Measurements from ENCODE around the gene BEGAIN.
A peak's percentile ranks its signal among the peaks of the same experiment; 100 is the strongest.

The BEGAIN gene

GRCh38 chr14:100558226-100558625 is 29.0 kb downstream of the BEGAIN start:
- H3K36me3 Mint-ChIP-seq = no peaks in the 10 kb centered on the region
- no peaks in the 10 kb centered on the region for H3K4me1 Mint-ChIP-seq
- H3K4me3 Mint-ChIP-seq = no peak overlapping the region
- no peaks in the 10 kb centered on the region for H3K27me3 Mint-ChIP-seq
- no peak overlapping the region for H3K27ac Mint-ChIP-seq
- H3K9me3 Mint-ChIP-seq = no peaks in the 10 kb centered on the region

DNA sequence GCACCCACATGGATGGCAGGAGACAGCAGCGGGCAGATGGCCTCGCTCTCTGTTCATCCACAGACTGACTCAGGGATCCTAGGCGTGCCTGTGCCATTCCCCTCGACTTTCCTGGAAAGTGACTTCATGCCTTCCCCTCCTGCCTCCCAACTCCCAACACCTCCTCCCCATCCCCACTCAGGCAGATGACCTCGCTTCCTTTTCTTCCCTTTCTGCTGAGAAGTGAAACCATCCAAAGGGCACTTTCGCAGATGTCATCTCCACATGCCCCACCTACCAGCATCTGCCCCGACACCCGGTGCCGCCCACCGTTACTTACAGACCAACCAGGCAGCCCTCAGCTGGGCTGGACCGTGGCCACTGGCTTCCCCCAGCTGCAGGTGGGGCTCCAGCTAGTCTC is 29.6 kb downstream of the BEGAIN start:
- Mint-ChIP-seq H3K27me3 (no peaks in the 10 kb centered on the region), H3K36me3 (no peaks in the 10 kb centered on the region), H3K4me1 (no peaks in the 10 kb centered on the region), H3K9me3 (no peaks in the 10 kb centered on the region), H3K4me3 (no peak overlapping the region), H3K27ac (no peak overlapping the region)

- H3K4me3 Mint-ChIP-seq = no peak overlapping the region
- H3K27ac Mint-ChIP-seq = no peak overlapping the region
- no peaks in the 10 kb centered on the region for H3K4me1 Mint-ChIP-seq
- H3K27me3 Mint-ChIP-seq = no peaks in the 10 kb centered on the region
- H3K9me3 Mint-ChIP-seq = no peaks in the 10 kb centered on the region
- H3K36me3 Mint-ChIP-seq = no peaks in the 10 kb centered on the region
Observed at GRCh38 chr14:100556936-100557505, 30.2 kb downstream of the BEGAIN start.

- Mint-ChIP-seq H3K4me3 (no peak overlapping the region), H3K36me3 (no peaks in the 10 kb centered on the region), H3K27ac (no peak overlapping the region), H3K4me1 (no peaks in the 10 kb centered on the region), H3K9me3 (no peaks in the 10 kb centered on the region), H3K27me3 (no peaks in the 10 kb centered on the region)
Observed at GRCh38 chr14:100556140-100556475, 31.1 kb downstream of the BEGAIN start.

GRCh38 chr14:100555436-100556139 is 31.6 kb downstream of the BEGAIN start:
- H3K27me3 Mint-ChIP-seq = no peaks in the 10 kb centered on the region
- no peaks in the 10 kb centered on the region for H3K9me3 Mint-ChIP-seq
- H3K4me3 Mint-ChIP-seq = no peak overlapping the region
- H3K36me3 Mint-ChIP-seq = no peaks in the 10 kb centered on the region
- H3K27ac Mint-ChIP-seq = no peak overlapping the region
- no peaks in the 10 kb centered on the region for H3K4me1 Mint-ChIP-seq

- H3K27ac Mint-ChIP-seq = no peak overlapping the region
- no peaks in the 10 kb centered on the region for H3K4me1 Mint-ChIP-seq
- no peaks in the 10 kb centered on the region for H3K36me3 Mint-ChIP-seq
- H3K27me3 Mint-ChIP-seq = no peaks in the 10 kb centered on the region
- no peaks in the 10 kb centered on the region for H3K9me3 Mint-ChIP-seq
- H3K4me3 Mint-ChIP-seq = no peak overlapping the region
Observed at GRCh38 chr14:100554696-100555320, 32.4 kb downstream of the BEGAIN start.

DNA sequence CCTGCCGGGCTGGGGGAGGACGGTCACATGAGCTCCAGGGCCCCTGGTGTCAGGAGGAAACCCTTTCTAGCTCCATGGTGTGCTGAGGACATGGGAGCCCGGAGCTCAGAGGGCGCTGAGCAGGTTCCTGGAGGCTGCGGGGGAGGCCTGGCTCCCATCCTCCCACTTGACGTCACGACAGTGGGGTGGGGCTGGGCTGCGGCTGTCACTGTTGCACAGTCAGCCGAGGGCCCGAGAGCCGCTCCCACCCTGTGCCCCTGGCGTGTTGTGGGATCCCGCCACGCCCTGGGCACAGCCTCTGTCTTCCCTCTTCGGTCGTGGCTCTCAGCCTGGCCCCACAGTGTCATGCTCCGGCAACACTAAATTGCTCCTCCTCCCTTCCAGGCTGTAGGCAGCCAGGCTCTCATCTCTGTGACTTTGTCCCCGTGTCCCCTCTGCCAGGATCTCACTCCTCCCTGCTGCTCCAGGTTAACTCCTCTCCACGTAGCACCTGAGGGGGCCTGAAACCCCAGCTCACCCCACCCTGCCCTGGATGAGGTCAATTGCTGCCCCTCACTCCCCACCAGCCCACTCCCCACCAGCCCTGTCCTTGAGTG is 33.0 kb downstream of the BEGAIN start:
- H3K4me1 Mint-ChIP-seq = peaks cover 3% of the 10 kb centered on the region
- no peaks in the 10 kb centered on the region for H3K36me3 Mint-ChIP-seq
- H3K9me3 Mint-ChIP-seq = no peaks in the 10 kb centered on the region
- H3K27me3 Mint-ChIP-seq = no peaks in the 10 kb centered on the region
- H3K4me3 Mint-ChIP-seq = no peak overlapping the region
- no peak overlapping the region for H3K27ac Mint-ChIP-seq

GRCh38 chr14:100553471-100553870 is 33.7 kb downstream of the BEGAIN start:
- Mint-ChIP-seq H3K9me3 (no peaks in the 10 kb centered on the region), H3K36me3 (no peaks in the 10 kb centered on the region), H3K4me3 (no peak overlapping the region), H3K27me3 (no peaks in the 10 kb centered on the region), H3K4me1 (peaks cover 9% of the 10 kb centered on the region), H3K27ac (peak overlapping the region; percentile 47)

- Mint-ChIP-seq H3K36me3 (no peaks in the 10 kb centered on the region), H3K27me3 (no peaks in the 10 kb centered on the region), H3K4me3 (no peak overlapping the region), H3K27ac (no peak overlapping the region), H3K4me1 (peaks cover 18% of the 10 kb centered on the region), H3K9me3 (no peaks in the 10 kb centered on the region)
Observed at GRCh38 chr14:100552524-100553125, 34.6 kb downstream of the BEGAIN start.

GRCh38 chr14:100551056-100551455 is 36.2 kb downstream of the BEGAIN start:
- Mint-ChIP-seq H3K4me1 (peaks cover 26% of the 10 kb centered on the region), H3K4me3 (no peak overlapping the region), H3K9me3 (no peaks in the 10 kb centered on the region)

GRCh38 chr14:100549834-100550625 is 37.2 kb downstream of the BEGAIN start:
- Mint-ChIP-seq H3K36me3 (no peaks in the 10 kb centered on the region), H3K4me1 (peaks cover 26% of the 10 kb centered on the region), H3K9me3 (no peaks in the 10 kb centered on the region), H3K4me3 (no peak overlapping the region), H3K27me3 (no peaks in the 10 kb centered on the region), H3K27ac (no peak overlapping the region)

More at GRCh38 chr14:100551056-100551455, 36.2 kb downstream of the BEGAIN start:
- peak overlapping the region; percentile 12 for H3K27ac Mint-ChIP-seq
- H3K27me3 Mint-ChIP-seq = no peaks in the 10 kb centered on the region
- H3K36me3 Mint-ChIP-seq = no peaks in the 10 kb centered on the region

DNA sequence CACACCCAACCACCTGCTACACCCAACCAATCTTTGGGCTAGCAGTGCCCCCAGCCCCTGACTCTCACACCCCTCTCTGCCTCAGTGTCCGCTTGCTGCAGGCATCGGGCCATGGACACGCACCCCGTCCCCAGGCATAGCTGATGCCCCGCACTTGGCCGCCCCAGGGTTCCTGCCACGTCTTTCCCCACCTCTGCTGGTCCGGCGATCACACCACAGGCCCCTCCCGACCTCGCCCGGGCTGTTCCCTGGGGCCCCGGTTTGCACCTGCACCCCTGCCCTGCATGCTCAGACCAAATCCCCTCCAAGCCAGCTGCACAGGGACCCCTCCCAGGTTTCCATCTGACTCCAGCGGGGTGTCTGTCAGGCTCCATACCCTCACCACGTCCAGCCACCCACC is 38.3 kb downstream of the BEGAIN start:
- Mint-ChIP-seq H3K27ac (no peak overlapping the region), H3K4me1 (peaks cover 26% of the 10 kb centered on the region), H3K27me3 (no peaks in the 10 kb centered on the region), H3K9me3 (no peaks in the 10 kb centered on the region), H3K36me3 (no peaks in the 10 kb centered on the region), H3K4me3 (no peak overlapping the region)

- Mint-ChIP-seq H3K27ac (peak overlapping the region; percentile 74), H3K27me3 (no peaks in the 10 kb centered on the region), H3K4me3 (peak overlapping the region; percentile 39), H3K4me1 (peaks cover 26% of the 10 kb centered on the region), H3K36me3 (no peaks in the 10 kb centered on the region), H3K9me3 (no peaks in the 10 kb centered on the region)
Observed at GRCh38 chr14:100548295-100548655, 38.9 kb downstream of the BEGAIN start.

DNA sequence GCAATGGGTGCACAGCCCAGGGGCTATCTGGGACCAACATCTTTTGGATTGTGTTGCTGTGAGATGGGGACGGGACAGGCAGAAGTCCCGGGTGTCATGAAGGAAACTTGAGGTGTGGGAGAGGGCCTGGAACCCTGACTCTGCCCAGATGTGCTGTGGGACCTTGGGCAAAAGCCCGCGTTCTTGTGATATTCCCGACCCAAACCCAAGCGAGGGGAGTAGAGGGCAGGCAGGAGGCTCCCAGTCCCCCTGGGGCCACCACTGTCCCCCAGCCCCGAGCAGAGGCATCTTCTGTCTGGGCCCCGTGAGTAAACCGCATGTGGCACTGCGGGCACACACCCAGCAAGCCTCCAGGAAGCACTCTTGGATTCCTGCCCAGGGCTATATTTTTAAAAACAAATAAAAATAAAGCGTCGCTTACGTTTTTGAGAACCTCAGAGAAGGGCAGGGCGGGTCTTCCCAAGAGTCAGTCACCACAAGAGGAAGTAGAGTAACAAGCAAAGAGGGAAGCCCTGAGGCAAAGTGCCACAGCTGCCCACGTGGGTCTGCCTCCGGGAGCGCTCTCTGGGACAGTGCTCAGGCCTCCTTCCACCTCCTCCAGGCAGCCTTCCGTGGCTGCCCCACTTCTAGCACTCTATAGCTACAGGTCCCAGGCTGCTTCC is 39.5 kb downstream of the BEGAIN start:
- Mint-ChIP-seq H3K27me3 (no peaks in the 10 kb centered on the region), H3K4me3 (peak overlapping the region; percentile 58), H3K36me3 (no peaks in the 10 kb centered on the region), H3K4me1 (peaks cover 26% of the 10 kb centered on the region), H3K27ac (peak overlapping the region; percentile 74), H3K9me3 (no peaks in the 10 kb centered on the region)

GRCh38 chr14:100546051-100546443 is 41.2 kb downstream of the BEGAIN start:
- no peaks in the 10 kb centered on the region for H3K36me3 Mint-ChIP-seq
- H3K27me3 Mint-ChIP-seq = no peaks in the 10 kb centered on the region
- peak overlapping the region; percentile 17 for H3K27ac Mint-ChIP-seq
- no peaks in the 10 kb centered on the region for H3K9me3 Mint-ChIP-seq
- peaks cover 26% of the 10 kb centered on the region for H3K4me1 Mint-ChIP-seq
- peak overlapping the region; percentile 59 for H3K4me3 Mint-ChIP-seq
